Bronchial epithelial cell (primary cell): ENCODE results near the gene MCOLN2. TPM values are rescaled to one million over a fixed set of nuclear protein-coding genes. Genes with fewer than 3 reads are reported as not detected.

Experiments used
- DNase-seq: peaks from one replicate; pipeline ENCODE4 v3.0.0-alpha.2; 2010; ENCODE audit warnings: low read depth
- FAIRE-seq: peaks from 2 replicates; lab custom pipeline; 2011; peaks lifted over from hg19 to GRCh38; lab: Jason Lieb, UNC
- H3K27me3 ChIP-seq: 2 replicates; pipeline ENCODE4 v1.5.1; 2011; ENCODE audit warnings: low read length; ENCODE audit not compliant: control insufficient read depth, insufficient read depth
- H3K36me3 ChIP-seq: 2 replicates; pipeline ENCODE4 v1.5.1; 2011; ENCODE audit warnings: low read length; ENCODE audit not compliant: control insufficient read depth, insufficient read depth
- H3K4me3 ChIP-seq: 2 replicates; pipeline ENCODE4 v1.5.1; 2011; ENCODE audit warnings: mild to moderate bottlenecking, low read depth, low read length, control low read depth
- total RNA-seq: library from RNA; depleted of rRNA; stranded (reverse); fragments of >200 nt; gene quantifications from 2 replicates; pipeline ENCODE4 v1.2.1, GENCODE V29; 2014
- TF ChIP-seq, protein P1 (sequence below): IDR thresholded peaks from 2 replicates; pipeline ENCODE4 v1.5.1; 2011; ENCODE audit warnings: mild to moderate bottlenecking, moderate library complexity, low read length, control low read depth, inconsistent platforms; ENCODE audit not compliant: insufficient read depth, severe bottlenecking

The MCOLN2 gene
- total RNA-seq, 1 donor from 2014 or later = under 0.01 TPM

DNA sequence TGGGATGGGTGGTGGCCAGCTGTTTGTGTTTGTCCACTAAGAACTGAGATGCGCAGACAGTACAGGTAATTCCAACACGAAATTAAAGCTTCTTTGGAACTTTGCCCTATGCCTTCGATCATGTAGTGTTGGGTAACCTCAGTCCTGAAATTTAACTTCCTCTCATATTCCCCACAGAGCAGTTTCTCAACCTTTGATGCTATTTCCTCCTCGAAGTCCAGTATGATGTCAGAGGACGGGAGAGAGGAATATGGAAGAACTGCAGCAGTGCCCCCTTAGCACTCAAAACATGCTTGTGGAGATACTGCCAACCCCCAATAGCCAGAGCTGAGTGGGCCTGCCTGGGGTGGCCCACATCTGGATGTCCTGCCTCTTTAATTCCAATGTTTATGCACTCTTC is 107.5 kb downstream of the MCOLN2 start:
- peak; percentile 44 for DNase-seq

DNA sequence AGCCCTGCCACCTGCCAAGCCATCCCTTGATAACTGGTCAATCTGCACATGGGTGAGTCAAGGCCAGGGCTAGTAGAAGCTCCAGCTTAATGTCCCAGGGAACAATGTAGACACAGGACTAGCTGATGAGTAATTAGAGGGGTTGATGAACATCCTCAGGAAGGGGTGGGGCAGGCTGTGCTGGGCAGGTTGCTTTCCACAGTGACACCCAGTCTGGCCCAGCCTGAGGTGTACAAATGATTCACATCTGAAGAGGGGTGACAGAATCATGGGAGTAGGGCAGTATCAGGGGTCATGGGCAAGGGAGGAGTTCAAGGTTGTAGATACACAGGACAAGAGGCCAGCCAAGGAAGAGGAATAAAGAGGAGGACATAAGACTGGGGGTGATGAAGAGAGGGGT is 108.2 kb downstream of the MCOLN2 start:
- Histone ChIP-seq H3K27me3 (no peaks in the 10 kb centered on the region), H3K36me3 (no peaks in the 10 kb centered on the region), H3K4me3 (no peak overlapping the region)
- FAIRE-seq (peak; percentile 95), DNase-seq (peak; percentile 88)
- TF ChIP-seq, protein P1, sequence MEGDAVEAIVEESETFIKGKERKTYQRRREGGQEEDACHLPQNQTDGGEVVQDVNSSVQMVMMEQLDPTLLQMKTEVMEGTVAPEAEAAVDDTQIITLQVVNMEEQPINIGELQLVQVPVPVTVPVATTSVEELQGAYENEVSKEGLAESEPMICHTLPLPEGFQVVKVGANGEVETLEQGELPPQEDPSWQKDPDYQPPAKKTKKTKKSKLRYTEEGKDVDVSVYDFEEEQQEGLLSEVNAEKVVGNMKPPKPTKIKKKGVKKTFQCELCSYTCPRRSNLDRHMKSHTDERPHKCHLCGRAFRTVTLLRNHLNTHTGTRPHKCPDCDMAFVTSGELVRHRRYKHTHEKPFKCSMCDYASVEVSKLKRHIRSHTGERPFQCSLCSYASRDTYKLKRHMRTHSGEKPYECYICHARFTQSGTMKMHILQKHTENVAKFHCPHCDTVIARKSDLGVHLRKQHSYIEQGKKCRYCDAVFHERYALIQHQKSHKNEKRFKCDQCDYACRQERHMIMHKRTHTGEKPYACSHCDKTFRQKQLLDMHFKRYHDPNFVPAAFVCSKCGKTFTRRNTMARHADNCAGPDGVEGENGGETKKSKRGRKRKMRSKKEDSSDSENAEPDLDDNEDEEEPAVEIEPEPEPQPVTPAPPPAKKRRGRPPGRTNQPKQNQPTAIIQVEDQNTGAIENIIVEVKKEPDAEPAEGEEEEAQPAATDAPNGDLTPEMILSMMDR = no peak

More for the DNA sequence above, 107.5 kb downstream of the MCOLN2 start:
- Histone ChIP-seq H3K4me3 (no peak overlapping the region), H3K36me3 (no peaks in the 10 kb centered on the region), H3K27me3 (no peaks in the 10 kb centered on the region)
- TF ChIP-seq, protein P1 = no peak
- peak; percentile 36 for FAIRE-seq

DNA sequence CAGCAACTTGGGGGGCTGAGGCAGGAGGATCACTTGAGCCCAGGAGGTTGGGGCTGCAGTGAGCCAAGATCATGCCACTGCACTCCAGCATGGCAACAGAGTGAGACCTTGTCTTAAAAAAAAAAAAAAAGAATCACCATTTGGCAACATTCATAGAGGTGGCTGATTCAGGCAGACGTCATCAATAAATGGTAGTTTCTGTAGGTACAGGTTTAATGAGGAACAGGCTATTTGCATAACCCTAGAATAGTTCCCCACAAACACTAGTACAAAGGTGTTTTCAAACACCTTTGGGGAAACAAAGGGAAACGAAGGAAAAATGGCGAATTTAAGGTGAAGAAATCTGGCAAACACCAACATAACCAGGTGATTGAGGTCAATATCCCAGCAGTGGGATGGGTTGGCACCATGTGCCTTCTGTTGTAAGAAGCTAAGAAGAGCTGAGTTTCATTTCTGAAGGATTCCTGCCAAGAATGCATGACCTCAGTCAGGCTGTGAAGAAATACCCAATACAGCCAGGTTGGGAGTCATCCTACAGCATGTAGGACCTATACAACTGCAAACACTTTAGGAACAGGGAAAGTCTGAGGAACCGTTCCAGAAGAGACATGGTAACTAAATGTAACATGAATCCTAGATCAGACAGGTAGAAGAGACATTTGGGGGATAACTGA is 109.5 kb downstream of the MCOLN2 start:
- no peaks in the 10 kb centered on the region for H3K36me3 ChIP-seq
- peak; percentile 97 for DNase-seq
- no peak overlapping the region for H3K4me3 ChIP-seq
- peak; percentile 98 for FAIRE-seq
- no peaks in the 10 kb centered on the region for H3K27me3 ChIP-seq
- TF ChIP-seq, protein P1 = no peak

DNA sequence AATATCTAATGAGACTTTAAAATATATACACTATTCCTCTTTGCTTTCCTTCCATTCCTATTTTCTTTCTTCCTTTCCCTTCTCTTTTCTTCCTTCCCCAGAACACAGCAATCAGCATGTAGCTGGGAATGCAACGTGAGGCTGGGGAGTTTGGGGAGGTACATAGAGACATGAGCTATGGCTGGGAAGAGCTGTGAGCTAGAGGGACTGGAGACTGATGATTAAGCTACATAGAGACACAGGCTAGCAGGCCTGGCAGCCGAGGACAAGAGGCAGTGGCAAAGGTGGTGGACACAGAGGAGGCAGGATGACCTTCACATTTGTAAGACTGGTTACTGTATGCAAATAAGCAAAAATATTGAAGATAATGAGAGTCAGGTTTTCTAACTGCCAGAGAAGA is 111.4 kb downstream of the MCOLN2 start:
- Histone ChIP-seq H3K4me3 (no peak overlapping the region), H3K27me3 (no peaks in the 10 kb centered on the region), H3K36me3 (no peaks in the 10 kb centered on the region)
- DNase-seq (no peak), FAIRE-seq (peak; percentile 70)
- TF ChIP-seq, protein P1 = no peak

DNA sequence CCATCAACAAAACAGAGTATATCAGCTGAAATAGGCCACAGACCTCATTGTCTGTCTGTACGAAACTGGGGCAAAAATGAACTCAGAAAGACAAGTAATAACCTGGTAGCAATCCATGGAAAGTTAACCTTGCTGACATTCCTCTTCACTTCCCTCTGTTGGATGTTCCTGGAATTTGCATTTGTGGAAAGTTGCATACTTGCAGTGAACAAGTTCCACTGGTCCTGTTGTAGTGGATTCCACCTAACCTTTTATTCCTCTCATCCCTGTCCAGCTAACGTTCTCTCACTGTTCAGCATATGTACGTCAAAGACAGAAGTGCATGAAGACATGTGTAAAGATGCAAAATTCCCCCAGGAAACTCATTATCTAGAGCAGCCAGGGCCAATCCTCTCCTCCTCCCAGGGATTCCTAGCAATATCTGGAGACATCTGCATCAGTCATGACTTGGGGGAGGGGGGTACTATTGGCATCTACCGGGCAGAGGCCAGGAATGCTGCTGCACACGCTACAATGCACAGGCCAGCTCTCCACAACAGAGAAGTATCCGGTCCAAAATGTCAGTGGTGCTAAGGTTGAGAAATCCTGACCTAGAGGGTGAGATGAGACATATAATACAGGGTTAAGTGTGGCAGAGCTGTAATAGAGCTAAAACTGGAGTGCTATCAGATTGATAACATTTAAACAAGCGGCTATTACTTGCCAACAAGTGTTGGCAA is 112.1 kb downstream of the MCOLN2 start:
- FAIRE-seq (peak; percentile 91), DNase-seq (peak; percentile 43)
- Histone ChIP-seq H3K4me3 (no peak overlapping the region), H3K36me3 (no peaks in the 10 kb centered on the region), H3K27me3 (no peaks in the 10 kb centered on the region)
- TF ChIP-seq, protein P1 = peak; percentile 16

DNA sequence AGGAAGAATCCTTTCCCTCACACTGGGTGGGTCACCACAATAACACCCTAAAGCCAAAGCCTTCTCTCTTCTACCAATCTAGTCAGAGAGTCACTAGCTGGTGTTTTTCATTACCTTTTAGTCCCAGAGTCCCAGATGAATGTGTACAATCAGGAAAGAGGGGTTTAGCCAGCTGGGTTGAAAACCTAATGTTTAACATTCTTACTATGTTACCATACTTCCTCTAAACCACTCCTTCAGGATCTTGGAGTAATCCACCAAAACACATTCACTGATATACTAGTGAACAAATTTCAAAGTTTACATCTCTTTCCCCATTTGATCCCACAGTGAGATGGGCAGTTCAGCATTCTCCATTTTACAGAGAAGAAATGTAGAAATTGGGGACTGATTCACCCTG is 113.6 kb downstream of the MCOLN2 start:
- TF ChIP-seq, protein P1 = no peak
- peak; percentile 51 for DNase-seq
- no peaks in the 10 kb centered on the region for H3K36me3 ChIP-seq
- H3K4me3 ChIP-seq = no peak overlapping the region
- H3K27me3 ChIP-seq = no peaks in the 10 kb centered on the region
- FAIRE-seq = no peak
